Uterus (tissue), 4 donors: ENCODE data around the gene SCFD2. TPM values are rescaled to one million over a fixed set of nuclear protein-coding genes. Genes with fewer than 3 reads are reported as not detected.

ENCODE experiments used
- DNase-seq, 2 donors: peaks; one replicate each; pipeline ENCODE4 v3.0.0-alpha.2; 2019 to 2020
- H3K27ac ChIP-seq, 2 donors: fragments of 200-600 bp; sonication (generic); 1 replicate in 1 of 2; 2 replicates in 1 of 2; pipeline ENCODE4 v1.5.1; 2016 to 2018
- H3K27me3 ChIP-seq, 2 donors: fragments of 200-600 bp; sonication (generic); one replicate each; pipeline ENCODE4 v1.5.1; 2018 to 2019; ENCODE audit warnings: control low read depth in 1 of 2
- H3K36me3 ChIP-seq, 2 donors: fragments of 200-600 bp; sonication (generic); one replicate each; pipeline ENCODE4 v1.5.1; 2019; ENCODE audit warnings: control low read depth in 1 of 2
- H3K4me1 ChIP-seq, 2 donors: fragments of 200-600 bp; sonication (generic); one replicate each; pipeline ENCODE4 v1.5.1; 2018 to 2019; ENCODE audit warnings: control low read depth in 1 of 2
- H3K4me3 ChIP-seq, 2 donors: fragments of 200-600 bp; sonication (generic); 1 replicate in 1 of 2; 2 replicates in 1 of 2; pipeline ENCODE4 v1.5.1; 2018 to 2019; ENCODE audit warnings: mild to moderate bottlenecking in 1 of 2
- H3K9me3 ChIP-seq, 2 donors: fragments of 200-600 bp; sonication (generic); one replicate each; pipeline ENCODE4 v1.5.1; 2019; ENCODE audit warnings: control low read depth in 1 of 2
- CTCF ChIP-seq, 4 experiments: fragments of 200-600 bp in 2 of 4; fragments of 450-650 bp in 2 of 4; sonication (generic) in 2 of 4; IDR thresholded peaks; one replicate each; pipeline ENCODE4 v1.5.1; 2016 to 2019; ENCODE audit warnings: antibody characterized with exemption in 4 of 4, mild to moderate bottlenecking in 2 of 4, moderate library complexity in 1 of 4
- POLR2A ChIP-seq, 2 donors: fragments of 450-650 bp; IDR thresholded peaks; one replicate each; pipeline ENCODE4 v1.6.1; 2016; ENCODE audit warnings: antibody characterized with exemption in 2 of 2, mild to moderate bottlenecking in 1 of 2, moderate library complexity in 1 of 2
- intact Hi-C: fragments of 100-400 bp; cut with DNase I; formaldehyde crosslinking; loops from one replicate; pipeline ENCODE4 v1.15.1; 2023; ENCODE audit warnings: low total_unique reads
- total RNA-seq, 4 donors: library from RNA; depleted of rRNA in 3 of 4; stranded (reverse); fragments of >200 nt in 3 of 4; gene quantifications; one replicate each; pipeline versions ENCODE4 v1.1.0 to v1.2.4, GENCODE V29; 2014 to 2023
- donor health status: DM: yes; HTN: yes; CAD: no.

SCFD2 gene
- total RNA-seq, 4 donors from 2014 or later = 19.6 to 36.2 (median 24.5) TPM

GRCh38 chr4:52976523-52977230 is 389.2 kb downstream of the SCFD2 start:
- H3K4me3 ChIP-seq = no peak overlapping the region
- H3K27ac ChIP-seq = no peak overlapping the region
- H3K36me3 ChIP-seq = no peaks in the 10 kb centered on the region
- intact Hi-C loops = no loop called here
- DNase-seq = no peak
- no peaks in the 10 kb centered on the region for H3K4me1 ChIP-seq
- H3K9me3 ChIP-seq = no peaks in the 10 kb centered on the region
- H3K27me3 ChIP-seq = no peaks in the 10 kb centered on the region
- no peak for TF ChIP-seq POLR2A (IDR thresholded peaks at IDR 0.05)
- TF ChIP-seq CTCF (IDR thresholded peaks at IDR 0.05) = no peak

DNA sequence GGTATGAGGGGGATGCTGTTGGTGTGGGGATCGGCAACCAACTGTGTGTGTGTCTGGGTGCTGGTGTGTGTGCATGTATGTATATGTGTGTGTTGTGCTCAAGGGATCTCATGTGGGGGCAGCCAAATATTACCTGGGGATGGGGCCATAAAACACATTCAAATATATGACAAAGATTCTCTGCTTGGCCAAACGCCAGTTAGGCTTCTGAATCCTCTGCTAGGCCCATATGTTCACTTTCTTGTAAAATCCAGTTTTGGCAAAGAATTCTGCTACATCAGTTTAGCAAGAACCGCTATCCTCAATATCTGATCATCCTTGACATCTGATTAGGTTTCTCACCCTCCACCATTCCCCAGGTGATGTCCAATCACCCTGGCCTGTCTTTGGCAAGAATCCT is 397.2 kb downstream of the SCFD2 start:
- no peak for DNase-seq
- TF ChIP-seq CTCF (IDR thresholded peaks at IDR 0.05) (no peak), POLR2A (IDR thresholded peaks at IDR 0.05) (no peak)
- Histone ChIP-seq H3K4me1 (no peaks in the 10 kb centered on the region), H3K4me3 (no peak overlapping the region), H3K27ac (no peak overlapping the region), H3K9me3 (no peaks in the 10 kb centered on the region), H3K27me3 (no peaks in the 10 kb centered on the region), H3K36me3 (no peaks in the 10 kb centered on the region)
- intact Hi-C loops = no loop called here

DNA sequence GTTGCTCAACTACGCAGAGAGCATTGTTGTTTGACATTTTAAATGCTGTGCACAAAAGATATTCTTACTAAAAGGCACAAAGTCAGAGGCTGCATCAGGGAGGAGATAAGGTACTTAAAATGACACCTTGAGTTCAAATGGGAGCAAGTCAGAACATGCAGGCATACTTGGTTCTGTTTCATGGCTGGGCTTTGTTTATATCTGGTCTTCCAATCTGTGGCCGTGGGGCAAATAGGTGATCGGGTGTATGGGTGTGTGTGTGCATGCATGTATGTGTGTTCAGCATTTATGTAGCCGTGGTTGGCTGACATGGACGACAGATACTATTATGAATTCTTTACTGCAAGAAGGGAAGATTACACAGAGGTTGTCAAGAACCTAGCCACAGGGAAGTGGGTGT is 397.6 kb downstream of the SCFD2 start:
- Histone ChIP-seq H3K4me3 (no peak overlapping the region), H3K27me3 (no peaks in the 10 kb centered on the region), H3K36me3 (no peaks in the 10 kb centered on the region), H3K9me3 (no peaks in the 10 kb centered on the region), H3K4me1 (no peaks in the 10 kb centered on the region), H3K27ac (no peak overlapping the region)
- DNase-seq = no peak
- TF ChIP-seq CTCF (IDR thresholded peaks at IDR 0.05) = no peak
- TF ChIP-seq POLR2A (IDR thresholded peaks at IDR 0.05) = no peak
- intact Hi-C loops = no loop called here

DNA sequence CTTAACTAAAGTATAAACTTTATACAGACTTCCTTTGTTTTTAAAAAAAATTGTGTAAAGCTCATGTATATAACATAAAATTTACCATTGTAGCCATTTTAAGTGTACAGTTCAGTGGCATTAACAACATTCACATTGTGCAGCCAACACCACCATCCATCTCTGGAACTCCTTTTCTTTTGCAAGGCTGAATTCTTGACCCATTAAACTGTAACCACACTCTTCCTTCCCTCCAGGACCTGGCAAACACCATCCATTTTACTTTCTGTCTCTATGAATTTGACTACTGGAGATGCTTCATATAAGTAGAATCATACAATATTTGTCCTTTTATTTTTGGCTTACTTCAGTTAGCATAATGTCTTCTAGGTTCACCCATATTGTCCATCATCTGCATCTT is 399.1 kb downstream of the SCFD2 start:
- Histone ChIP-seq H3K36me3 (no peaks in the 10 kb centered on the region), H3K27me3 (no peaks in the 10 kb centered on the region), H3K27ac (no peak overlapping the region), H3K9me3 (no peaks in the 10 kb centered on the region), H3K4me1 (no peaks in the 10 kb centered on the region), H3K4me3 (no peak overlapping the region)
- DNase-seq = no peak
- TF ChIP-seq CTCF (IDR thresholded peaks at IDR 0.05) = no peak
- TF ChIP-seq POLR2A (IDR thresholded peaks at IDR 0.05) = no peak
- intact Hi-C loops = no loop called here

DNA sequence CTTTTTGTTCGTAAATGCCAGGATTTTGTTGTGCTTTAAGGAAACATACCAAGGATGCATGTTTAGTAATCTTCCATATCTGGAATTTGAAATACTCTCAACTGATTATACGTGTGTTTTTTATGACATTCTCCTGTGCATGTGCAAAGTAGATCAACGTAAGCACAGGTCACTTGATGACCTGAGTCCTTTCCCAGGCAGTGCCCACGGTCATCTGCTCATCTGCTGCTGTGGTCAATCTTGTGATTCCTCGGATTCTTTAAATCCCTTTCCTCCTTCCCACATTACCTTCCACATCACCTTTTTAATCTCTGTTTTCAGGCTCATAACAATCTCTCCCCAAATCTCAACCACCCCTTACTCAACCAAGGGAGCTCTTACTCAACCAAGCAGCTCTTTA is 399.7 kb downstream of the SCFD2 start:
- DNase-seq = no peak
- intact Hi-C loops = no loop called here
- no peaks in the 10 kb centered on the region for H3K4me1 ChIP-seq
- H3K27ac ChIP-seq = no peak overlapping the region
- no peak for TF ChIP-seq CTCF (IDR thresholded peaks at IDR 0.05)
- no peak for TF ChIP-seq POLR2A (IDR thresholded peaks at IDR 0.05)
- no peaks in the 10 kb centered on the region for H3K36me3 ChIP-seq
- H3K9me3 ChIP-seq = no peaks in the 10 kb centered on the region
- H3K27me3 ChIP-seq = no peaks in the 10 kb centered on the region
- no peak overlapping the region for H3K4me3 ChIP-seq
